NCI-H128 (cell line): Measurements from ENCODE around the gene ZNF324B.
"Not testable (repeated sequence)": the region's sequence is repeated elsewhere in the genome, so short reads cannot be mapped to it uniquely, and the experiment has no call there.

ENCODE experiments used
- DNase-seq: peaks from one replicate; lab custom pipeline; 2025; ENCODE audit not compliant: unreplicated experiment; lab: John Stamatoyannopoulos, UW

The ZNF324B gene

DNA sequence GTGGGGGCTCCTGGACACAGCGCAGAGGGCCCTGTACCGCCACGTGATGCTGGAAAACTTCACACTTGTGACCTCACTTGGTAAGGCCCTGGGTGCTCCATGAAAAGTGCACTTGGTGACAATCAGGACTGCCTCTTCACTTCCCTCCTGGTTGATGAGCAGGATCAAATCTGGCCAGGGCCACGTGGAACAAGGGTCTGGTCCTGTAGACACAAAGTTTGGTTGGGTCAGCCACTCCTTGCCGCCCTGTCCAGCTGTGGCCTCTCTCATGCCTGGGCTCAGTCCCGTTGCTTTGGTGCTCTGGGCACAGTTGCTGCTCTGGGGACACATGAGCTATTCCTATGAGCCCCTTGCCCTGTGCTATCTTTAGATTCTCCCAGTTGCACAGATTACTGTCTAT, 2.3 kb downstream of the ZNF324B start:
- no peak for DNase-seq

DNA sequence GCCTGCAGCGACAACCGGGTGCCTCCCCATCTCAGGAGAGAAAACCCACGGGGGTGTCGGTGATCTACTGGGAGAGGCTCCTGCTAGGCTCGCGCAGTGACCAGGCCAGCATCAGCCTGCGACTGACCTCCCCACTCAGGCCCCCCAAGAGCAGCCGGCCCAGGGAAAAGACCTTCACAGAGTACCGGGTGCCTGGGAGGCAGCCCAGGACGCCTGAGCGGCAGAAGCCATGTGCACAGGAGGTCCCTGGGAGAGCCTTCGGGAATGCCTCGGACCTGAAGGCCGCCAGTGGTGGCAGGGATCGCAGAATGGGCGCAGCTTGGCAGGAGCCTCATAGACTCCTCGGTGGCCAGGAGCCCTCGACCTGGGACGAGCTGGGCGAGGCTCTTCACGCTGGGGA, 3.9 kb downstream of the ZNF324B start:
- DNase-seq, result no peak

DNA sequence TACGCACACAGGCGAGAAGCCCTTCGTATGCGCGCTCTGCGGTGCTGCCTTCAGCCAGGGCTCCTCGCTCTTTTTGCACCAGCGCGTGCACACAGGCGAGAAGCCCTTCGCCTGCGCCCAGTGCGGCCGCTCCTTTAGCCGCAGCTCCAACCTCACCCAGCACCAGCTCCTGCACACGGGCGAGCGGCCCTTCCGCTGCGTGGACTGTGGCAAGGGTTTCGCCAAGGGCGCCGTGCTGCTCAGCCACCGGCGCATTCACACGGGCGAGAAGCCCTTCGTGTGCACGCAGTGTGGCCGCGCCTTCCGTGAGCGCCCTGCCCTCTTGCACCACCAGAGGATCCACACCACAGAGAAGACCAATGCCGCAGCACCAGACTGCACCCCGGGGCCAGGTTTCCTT, 4.7 kb downstream of the ZNF324B start:
- no peak for DNase-seq

DNA sequence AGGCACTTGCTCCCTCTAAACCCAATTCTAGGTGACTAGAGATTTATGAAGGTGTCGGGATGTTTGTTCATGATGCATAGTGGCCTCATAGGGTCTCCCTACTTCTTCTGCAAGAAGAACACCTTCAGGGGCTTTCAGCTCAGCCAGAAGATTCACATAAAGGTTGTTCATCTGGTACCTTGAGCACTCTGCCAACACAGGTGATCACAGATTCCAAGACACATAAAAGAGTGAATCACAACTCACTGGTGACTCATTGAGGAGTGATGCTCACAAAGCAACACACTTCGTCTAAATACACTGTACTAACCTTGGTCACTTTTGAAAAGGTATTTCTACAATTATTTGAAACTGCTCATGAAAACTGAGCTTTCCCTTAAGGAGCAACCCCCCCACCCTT, 8.6 kb downstream of the ZNF324B start:
- no peak for DNase-seq

DNA sequence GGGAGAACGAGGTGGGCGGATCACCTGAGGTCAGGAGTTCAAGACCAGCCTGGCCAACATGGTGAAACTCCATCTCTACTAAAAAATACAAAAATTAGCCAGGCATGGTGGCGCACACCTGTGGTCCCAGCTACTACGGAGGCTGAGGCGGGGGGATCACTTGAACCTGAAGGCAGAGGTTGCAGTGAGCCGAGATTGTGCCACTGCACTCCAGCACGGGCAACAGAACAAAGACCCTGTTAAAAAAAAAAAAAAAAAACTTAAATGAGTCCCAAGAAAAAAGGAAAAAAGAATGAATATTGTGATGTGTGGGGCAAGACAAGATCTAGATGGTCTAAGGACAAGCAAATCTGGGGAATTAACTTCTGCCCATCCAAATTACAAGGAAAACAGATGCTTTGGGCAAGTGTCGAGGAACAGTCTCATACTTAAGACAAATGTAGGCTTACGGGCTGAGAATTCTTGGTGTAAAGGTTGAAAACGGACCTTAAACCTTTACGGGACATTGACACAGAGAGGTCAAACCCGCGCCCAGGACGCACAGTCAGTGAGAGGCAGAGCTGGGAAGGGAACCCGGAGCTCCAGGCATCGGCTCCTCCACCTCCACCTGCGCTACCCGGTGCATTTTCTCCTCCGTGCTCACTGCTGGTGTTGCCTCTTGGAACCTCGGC, 14.8 kb downstream of the ZNF324B start:
- DNase-seq, result no peak

DNA sequence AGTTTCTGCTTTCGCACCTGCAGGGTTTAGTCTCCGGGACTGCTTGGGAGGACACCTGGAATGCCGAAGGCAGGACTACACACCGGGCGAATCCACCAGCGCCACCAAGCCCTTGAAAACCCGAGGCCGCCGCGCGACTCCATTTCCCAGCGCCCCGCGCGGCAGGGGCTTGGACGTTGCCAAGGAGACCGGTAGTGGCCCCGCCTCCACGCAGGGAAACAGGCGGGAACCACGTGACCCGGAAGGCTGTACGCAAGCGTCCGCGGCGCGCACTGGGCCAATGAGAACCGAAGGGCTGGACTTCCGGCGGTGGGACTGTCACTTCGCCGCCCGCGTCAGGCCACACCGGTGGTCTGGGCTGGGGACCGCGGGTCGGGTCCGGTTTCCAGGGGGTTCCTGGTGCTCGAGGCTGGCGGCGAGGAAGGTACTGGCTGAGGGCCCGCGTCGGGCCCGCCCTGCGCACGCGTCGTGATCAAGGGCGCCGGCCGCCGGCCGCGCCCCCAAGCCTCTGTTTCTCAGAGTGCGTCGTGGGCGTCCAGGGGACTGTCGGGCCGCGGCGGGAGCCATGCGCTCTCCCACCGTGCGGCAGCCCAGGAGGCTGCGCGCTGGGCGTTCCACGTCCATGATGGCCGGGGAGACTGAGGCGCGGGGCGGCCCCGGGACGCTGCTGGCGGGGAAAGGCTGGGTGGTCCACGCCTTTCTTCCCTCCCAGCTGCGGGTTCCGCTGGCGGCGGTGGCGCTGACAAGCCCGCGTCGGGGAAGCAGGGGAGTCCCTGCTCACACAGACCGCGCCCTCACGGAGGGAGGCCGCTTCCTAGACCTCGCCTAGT, 15.6 kb downstream of the ZNF324B start, which contains the start of gene ZNF324:
Gene ZNF324 (plus strand): TSS at position 321 of the 830 bp plus-strand sequence. CDS start 2,106 bp downstream, outside the sequence.
- peak; percentile 97 for DNase-seq

DNA sequence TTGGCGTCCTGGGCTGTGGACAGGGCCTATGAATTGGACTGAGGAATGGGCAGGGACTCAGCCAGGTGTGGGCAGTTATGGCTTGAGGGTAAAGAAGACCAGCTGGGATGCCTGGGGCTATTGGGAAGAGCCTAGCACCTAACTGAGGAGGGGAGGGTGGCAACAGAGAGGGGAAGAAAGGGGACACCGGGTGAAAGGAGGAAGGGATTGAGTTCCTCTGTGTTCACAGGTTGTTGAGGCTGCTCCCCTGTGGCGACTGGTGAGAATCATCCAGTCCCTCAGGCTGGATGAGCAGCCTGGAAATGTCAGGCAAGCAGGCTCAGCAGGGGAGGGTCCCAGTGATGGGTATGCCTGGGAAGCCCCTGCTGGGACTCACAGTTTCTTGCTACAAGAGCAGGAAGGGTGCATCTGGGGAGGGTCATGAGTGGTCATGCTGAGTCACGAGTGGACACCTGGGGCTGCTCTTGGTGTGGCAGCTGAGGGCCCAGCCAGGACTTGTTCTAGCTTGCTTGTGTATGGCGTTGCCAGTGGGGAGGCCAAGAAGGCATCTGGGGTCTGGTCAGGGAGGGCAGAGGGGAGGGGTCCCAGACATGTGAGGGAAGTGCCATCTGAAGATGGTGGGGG, 16.9 kb downstream of the ZNF324B start:
- no peak for DNase-seq

DNA sequence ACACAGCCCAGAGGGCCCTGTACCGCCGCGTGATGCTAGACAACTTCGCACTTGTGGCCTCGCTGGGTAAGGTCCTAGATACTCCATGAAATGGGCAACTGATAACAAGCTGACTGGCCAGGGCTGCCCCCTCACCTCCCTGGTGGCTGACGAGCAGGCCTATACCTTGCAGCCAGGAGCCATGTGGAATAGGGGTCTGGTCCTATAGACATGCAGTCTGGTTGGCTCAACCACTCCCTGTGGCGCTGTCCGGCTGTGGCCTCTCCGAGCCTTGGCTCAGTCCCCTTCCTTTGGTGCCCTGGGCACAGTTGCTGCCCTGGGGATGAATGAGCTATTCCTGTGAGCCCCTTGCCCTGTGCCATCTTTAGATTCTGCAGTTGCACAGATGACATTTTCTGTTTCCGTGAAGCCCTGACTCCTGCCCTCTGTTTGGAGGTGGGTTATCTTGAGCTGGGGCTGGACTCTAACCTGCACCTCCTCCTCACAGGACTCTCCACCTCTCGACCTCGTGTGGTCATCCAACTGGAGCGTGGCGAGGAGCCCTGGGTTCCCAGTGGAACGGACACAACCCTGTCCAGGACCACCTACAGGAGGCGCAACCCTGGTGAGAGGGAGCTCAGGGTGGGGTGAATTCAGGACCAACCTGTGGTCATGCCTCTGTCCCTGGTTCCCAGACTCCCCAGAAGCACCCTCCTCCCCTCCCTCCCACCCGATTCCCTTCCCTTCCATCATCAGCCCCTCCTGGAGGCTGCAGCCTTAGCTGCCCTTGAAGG, 18.0 kb downstream of the ZNF324B start:
- DNase-seq, result no peak

DNA sequence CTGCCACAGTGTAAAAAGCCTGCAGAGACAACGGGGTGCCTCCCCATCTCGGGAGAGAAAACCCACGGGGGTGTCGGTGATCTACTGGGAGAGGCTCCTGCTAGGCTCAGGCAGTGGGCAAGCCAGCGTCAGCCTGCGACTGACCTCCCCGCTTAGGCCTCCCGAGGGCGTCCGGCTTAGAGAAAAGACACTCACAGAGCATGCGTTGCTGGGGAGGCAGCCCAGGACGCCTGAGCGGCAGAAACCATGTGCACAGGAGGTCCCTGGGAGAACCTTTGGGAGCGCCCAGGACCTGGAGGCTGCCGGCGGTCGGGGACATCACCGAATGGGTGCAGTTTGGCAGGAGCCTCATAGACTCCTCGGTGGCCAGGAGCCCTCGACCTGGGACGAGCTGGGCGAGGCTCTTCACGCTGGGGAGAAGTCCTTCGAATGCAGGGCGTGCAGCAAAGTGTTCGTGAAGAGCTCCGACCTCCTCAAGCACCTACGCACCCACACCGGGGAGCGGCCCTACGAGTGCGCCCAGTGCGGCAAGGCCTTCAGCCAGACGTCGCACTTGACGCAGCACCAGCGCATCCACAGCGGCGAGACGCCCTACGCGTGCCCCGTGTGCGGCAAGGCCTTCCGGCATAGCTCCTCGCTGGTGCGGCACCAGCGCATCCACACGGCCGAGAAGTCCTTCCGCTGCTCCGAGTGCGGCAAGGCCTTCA, 19.6 kb downstream of the ZNF324B start:
- DNase-seq, result not testable (repeated sequence)

DNA sequence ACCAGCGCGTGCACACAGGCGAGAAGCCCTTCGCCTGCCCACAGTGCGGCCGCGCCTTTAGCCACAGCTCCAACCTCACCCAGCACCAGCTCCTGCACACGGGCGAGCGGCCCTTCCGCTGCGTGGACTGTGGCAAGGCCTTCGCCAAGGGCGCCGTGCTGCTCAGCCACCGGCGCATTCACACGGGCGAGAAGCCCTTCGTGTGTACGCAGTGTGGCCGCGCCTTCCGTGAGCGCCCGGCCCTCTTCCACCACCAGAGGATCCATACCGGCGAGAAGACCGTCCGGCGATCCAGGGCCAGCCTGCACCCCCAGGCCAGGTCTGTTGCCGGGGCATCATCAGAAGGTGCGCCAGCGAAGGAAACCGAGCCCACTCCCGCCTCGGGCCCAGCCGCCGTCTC, 20.3 kb downstream of the ZNF324B start:
- no peak for DNase-seq

DNA sequence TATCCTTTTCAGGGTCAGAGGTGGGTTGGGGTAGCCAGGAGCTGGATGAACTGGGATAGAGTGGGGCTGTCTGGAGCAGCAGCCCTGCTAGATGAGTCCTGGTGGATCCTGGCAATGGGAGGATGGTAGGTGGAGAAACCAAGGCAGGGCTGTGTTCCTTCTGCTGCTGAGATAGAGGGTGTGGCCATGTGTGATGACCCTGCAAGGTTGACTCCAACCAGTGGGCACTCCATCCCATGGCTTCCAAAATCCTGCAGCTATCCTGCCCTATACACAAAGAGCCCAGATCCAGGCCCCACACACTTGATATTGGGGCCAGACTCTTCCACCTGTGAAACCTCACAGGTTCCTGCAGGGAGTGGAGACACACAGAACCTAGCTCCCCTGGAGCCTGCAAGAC, 22.4 kb downstream of the ZNF324B start:
- no peak for DNase-seq

DNA sequence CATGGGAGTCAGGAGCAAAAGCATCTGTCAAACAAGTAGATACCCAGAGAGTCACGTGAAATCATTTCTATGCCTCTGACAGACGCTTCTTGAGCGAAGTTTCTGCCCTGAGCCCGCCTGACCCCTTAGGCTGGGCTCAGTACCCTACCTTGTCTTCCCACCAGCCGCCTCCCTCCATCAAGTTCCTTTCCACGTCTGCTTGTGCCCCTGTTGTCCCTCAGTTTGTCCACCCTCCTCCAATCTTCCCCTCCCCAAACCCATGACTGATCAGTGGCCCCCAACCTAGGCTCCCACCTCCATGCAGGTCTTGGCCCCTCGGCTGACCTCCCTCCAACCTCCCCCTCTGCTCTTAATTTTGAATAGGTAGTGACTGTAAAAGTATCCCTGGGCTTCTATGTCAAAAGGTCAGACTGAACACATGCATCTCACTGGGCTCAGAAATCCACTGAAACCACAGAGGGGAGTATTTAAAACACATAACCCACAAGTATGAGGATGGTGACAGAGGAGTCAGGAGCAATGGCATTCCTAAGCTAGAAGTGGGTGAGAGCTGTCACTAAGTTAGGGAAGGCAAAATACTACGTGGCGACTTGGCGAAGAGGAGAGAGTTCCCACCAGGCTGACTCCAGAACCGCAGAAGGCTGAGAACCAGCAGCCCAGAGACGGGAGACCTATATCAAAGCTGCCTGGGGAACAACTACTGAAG, 23.0 kb downstream of the ZNF324B start:
- DNase-seq, result no peak

DNA sequence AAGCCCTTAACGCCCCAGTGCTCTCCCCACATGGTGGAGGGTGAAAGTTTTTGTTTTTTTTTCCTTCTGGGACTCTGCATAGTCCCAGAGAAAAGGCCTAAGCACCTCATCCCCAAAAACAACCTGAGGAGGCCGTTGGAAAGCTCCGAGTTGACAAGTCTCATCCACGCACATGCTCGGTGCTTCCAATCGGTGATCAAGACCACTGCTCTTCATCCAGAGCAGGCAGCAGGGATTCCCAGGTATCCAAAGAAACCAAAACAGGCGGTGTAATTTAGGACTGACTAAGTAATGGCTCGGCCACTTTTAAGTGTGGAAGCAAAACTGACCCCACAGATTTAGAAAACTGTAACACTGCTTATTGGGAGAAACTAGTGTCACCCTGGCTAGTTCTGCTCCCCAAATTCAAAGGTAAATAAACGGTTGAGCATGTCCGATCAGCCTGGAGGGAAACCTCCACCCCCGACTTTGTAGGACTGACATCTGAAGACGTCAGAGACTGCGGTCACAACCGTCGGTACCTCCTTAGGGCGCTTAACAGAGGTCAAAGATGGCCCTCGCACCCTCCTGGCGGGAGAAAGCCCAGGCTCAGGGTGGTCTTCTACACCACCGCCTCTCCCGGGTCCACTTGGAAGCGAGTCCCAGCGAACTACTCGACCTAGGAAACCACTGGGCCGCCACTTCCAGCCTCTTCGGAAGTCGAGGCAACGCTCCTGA, 23.7 kb downstream of the ZNF324B start:
- no peak for DNase-seq

DNA sequence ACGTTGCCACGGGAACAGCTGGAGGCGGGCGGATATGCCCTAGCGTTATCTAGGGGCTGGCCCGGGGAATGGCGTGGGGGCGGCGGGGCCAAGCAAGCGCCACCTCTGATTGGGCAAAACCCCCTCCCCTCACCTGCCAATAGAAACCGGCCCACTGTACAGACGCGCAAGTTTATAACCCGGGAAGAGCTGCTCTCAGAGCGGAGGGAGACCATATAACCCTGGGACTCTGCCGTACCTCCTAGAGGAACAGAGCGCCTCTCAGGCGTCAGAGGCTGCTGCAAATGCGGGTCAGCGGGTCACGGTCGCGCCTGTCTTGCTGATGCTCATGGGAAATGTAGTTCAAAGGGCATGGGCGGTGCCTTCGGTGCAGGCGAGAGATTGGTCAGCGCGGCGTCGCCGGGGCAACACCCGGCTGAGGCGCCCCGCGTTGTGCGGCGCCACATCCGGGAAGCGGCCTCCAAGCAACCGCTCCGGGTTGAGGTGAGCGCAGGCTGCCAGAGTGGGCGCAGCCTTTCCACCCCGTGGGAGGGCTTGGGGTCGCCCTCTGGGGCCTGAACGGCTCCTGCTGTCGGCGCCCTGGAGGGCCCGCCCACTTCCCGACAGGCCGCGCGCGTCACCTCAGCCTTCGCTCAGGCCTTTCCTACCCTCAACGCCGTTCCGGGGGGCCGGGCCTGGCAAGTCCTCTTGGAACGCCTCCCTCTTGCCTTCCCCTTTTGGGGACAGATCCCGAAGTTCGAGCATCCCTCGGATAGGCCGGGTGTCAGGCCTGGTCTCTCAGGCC, 24.5 kb downstream of the ZNF324B start, which contains the start of gene ZNF446:
Gene ZNF446 (plus strand): TSS at position 639 of the 784 bp plus-strand sequence. CDS start 867 bp downstream, outside the sequence.
- DNase-seq, result peak; percentile 88

DNA sequence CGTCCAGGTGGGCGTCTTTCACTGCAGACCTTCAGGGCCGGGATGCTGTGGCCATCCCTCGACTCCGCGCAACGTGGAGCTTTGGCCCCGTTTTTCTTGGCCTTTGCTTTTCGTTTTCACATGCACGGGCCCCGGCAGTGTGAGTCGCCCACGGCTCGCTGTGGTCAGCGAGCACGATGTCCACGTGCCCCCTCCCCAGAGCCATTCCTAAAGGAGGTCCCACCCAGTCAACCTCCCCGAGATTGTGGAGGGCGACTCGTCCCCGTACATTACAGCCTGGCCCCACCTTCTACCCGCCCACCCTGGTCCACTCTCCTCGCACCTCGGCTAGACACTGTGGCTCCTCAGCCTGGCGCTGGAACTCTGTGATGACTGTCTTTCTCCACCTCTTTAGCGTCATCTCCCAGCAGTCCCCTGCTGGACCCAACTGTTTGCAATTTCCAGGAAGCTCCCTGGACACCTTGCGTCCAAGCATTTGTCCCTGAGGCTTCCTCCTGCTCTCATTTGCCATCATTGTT, 25.1 kb downstream of the ZNF324B start:
- no peak for DNase-seq

DNA sequence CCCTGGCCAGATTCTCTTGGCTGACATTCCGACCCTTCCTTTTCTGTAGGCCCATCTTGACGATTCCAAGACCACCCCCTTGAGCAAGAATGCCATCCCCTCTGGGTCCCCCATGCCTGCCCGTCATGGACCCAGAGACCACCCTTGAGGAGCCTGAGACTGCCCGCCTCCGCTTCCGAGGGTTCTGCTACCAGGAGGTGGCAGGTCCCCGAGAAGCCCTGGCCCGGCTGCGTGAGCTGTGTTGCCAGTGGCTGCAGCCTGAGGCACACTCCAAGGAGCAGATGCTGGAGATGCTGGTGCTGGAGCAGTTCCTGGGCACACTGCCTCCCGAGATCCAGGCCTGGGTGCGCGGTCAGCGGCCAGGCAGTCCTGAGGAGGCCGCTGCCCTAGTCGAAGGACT, 25.7 kb downstream of the ZNF324B start:
- DNase-seq, result no peak

DNA sequence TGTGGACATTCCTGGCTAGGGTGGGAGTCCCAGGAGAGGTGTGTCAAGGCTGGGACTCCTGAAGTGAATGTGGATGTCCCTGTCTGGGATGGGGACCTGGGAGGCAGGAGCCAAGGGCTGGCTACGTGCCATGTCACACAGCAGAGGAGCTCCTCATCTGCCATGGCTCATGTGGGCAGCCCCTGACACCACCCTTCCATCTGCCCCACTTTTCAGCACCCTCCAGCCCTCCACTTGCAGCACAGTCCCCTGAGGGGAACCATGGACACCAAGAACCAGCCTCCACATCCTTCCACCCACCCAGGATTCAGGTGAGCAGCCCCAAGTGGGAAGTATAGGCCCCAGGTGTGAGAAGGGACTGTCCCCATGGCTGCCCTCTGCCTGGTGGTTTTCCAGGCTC, 26.4 kb downstream of the ZNF324B start:
- no peak for DNase-seq

DNA sequence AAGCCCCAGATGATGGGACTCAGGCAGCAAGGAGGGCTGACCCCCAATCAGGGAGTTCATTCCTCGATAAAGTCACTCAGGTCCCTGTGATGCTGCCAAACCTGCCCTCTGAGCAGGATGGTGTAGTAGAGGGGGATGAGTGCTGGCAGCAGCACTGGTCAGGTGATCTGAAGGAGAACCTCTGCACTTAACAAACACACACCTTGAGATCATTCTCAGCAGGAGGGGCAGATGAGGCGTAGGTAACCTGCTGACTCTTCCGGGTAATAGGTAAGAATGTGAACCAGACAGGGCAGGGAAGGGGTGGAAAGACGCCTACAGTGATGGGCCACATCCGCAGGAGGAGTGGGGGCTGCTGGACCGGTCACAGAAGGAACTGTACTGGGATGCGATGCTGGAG, 27.9 kb downstream of the ZNF324B start:
- DNase-seq, result no peak
